Measurements from ENCODE around the gene SLC22A1. TPM values are rescaled to one million over a fixed set of nuclear protein-coding genes. Genes with fewer than 3 reads are reported as not detected.

The SLC22A1 gene
- total and polyA plus RNA-seq, 10 of the 15 experiments (the other 5 are each of a cell fraction or from before 2014, with no cell fraction given) = 0.09 to 0.28 (median 0.15) TPM; not detected in 3

DNA sequence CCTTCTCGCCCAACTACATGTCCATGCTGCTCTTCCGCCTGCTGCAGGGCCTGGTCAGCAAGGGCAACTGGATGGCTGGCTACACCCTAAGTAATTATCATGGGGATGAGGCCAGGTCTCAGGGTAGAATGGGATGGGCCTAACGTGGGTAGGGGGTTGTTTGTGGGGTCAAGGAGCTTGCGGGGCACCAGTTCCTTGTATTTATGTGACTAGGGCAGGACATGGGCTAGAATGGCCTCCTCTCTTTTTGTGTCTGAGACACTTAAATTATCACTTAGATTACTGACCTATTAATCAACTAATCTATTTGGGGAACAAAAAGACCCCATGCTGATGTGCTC, 10.7 kb downstream of the SLC22A1 start (continued):
- TF ChIP-seq, protein P1, sequence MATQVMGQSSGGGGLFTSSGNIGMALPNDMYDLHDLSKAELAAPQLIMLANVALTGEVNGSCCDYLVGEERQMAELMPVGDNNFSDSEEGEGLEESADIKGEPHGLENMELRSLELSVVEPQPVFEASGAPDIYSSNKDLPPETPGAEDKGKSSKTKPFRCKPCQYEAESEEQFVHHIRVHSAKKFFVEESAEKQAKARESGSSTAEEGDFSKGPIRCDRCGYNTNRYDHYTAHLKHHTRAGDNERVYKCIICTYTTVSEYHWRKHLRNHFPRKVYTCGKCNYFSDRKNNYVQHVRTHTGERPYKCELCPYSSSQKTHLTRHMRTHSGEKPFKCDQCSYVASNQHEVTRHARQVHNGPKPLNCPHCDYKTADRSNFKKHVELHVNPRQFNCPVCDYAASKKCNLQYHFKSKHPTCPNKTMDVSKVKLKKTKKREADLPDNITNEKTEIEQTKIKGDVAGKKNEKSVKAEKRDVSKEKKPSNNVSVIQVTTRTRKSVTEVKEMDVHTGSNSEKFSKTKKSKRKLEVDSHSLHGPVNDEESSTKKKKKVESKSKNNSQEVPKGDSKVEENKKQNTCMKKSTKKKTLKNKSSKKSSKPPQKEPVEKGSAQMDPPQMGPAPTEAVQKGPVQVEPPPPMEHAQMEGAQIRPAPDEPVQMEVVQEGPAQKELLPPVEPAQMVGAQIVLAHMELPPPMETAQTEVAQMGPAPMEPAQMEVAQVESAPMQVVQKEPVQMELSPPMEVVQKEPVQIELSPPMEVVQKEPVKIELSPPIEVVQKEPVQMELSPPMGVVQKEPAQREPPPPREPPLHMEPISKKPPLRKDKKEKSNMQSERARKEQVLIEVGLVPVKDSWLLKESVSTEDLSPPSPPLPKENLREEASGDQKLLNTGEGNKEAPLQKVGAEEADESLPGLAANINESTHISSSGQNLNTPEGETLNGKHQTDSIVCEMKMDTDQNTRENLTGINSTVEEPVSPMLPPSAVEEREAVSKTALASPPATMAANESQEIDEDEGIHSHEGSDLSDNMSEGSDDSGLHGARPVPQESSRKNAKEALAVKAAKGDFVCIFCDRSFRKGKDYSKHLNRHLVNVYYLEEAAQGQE (IDR thresholded peaks at IDR 0.05; ENCODE audit: low read depth, low read length) = no peak

GRCh38 chr6:160132776-160133338, 11.2 kb downstream of the SLC22A1 start:
- ATAC-seq = no peak; the same call in 2 of the 3 replicates
- H3K9me3 ChIP-seq (replicated peaks; ENCODE audit: control insufficient read depth, insufficient read depth, low read length) = no peaks in the 10 kb centered on the region
- in situ Hi-C loops (cut with MboI) = no loop called here
- RAD21 ChIA-PET (ENCODE audit: unreplicated experiment) = interaction anchor here (0.9 kb wide), 1 partner anchor 88 kb away, joined by 3 read pairs; no protein-coding TSS in a partner anchor
- intact Hi-C loops (cut with micrococcal nuclease; ENCODE audit: unreplicated experiment) = loop anchor here (10.0 kb wide), 1 partner anchor 532 kb away; the partner anchor contains the start of gene LPA
- no peak overlapping the region for H3K4me2 ChIP-seq (ENCODE audit: control insufficient read depth, insufficient read depth)
- H3K79me2 ChIP-seq (ENCODE audit: control insufficient read depth, insufficient read depth, low read length) = no peaks in the 10 kb centered on the region
- no peak overlapping the region for H2AFZ ChIP-seq (ENCODE audit: control insufficient read depth, low read depth, low read length)
- H3K4me3 ChIP-seq = no peak overlapping the region
- POLR2A ChIA-PET = no interaction called here
- TF ChIP-seq TAF1 (IDR thresholded peaks at IDR 0.05; ENCODE audit: borderline replicate concordance, low read depth, low read length) = no peak
- no peak for TF ChIP-seq NR2C1 (IDR thresholded peaks at IDR 0.05)
- no peak for TF ChIP-seq NR2F1 (conservative IDR thresholded peaks at IDR 0.05)
- no peak for TF ChIP-seq ZNF622 (IDR thresholded peaks at IDR 0.05)
- TF ChIP-seq PRDM15 (CRISPR knock-in tag; IDR thresholded peaks at IDR 0.05) = no peak
- no peak for TF ChIP-seq YY1 (IDR thresholded peaks at IDR 0.05; ENCODE audit: low read depth, low read length)
- TF ChIP-seq SRF (IDR thresholded peaks at IDR 0.05; ENCODE audit: low read depth in 2 of 2, low read length in 2 of 2) = no peak
- TF ChIP-seq SMARCA5 (IDR thresholded peaks at IDR 0.05) = no peak
- no peak for TF ChIP-seq LARP7 (IDR thresholded peaks at IDR 0.05)
- TF ChIP-seq ASH2L (IDR thresholded peaks at IDR 0.05; ENCODE audit: borderline replicate concordance, low read depth) = no peak
- H3K9ac ChIP-seq (ENCODE audit: control insufficient read depth, insufficient read depth, low read length) = no peak overlapping the region
- no peak overlapping the region for H3K27ac ChIP-seq (ENCODE audit: control insufficient read depth, insufficient read depth)
- DNase-seq (ENCODE audit: low read depth, low spot score) = no peak
- no peaks in the 10 kb centered on the region for H3K36me3 ChIP-seq (ENCODE audit: control insufficient read depth in 2 of 2, insufficient read depth in 2 of 2, low read length in 1 of 2)
- H3K4me1 ChIP-seq (ENCODE audit: control insufficient read depth, insufficient read depth, low read length) = no peaks in the 10 kb centered on the region
- CTCF ChIA-PET = no interaction called here
- no TSS peak for BruUV-seq (replicated peaks)
- WGBS (ENCODE audit: insufficient coverage, insufficient replicate concordance, low lambda C conversion rate, missing lambda C conversion rate) = 59% methylated on average over 12 of the region's 12 CpGs
- SMC1A ChIA-PET (ENCODE audit: uncharacterized antibody, unreplicated experiment) = no interaction called here
- no peak for FAIRE-seq
- no peaks in the 10 kb centered on the region for H3K27me3 ChIP-seq (replicated peaks in 1 of 2; ENCODE audit: control insufficient read depth in 2 of 2, insufficient read depth in 2 of 2, low read length in 1 of 2)
- H4K20me1 ChIP-seq (ENCODE audit: control insufficient read depth, insufficient read depth) = no peaks in the 10 kb centered on the region

All from GM12878 (cell line).